ENCODE data around the gene FIS1.

- no peak for TF ChIP-seq POLR2A (IDR thresholded peaks at IDR 0.05)
- TF ChIP-seq, protein P1, sequence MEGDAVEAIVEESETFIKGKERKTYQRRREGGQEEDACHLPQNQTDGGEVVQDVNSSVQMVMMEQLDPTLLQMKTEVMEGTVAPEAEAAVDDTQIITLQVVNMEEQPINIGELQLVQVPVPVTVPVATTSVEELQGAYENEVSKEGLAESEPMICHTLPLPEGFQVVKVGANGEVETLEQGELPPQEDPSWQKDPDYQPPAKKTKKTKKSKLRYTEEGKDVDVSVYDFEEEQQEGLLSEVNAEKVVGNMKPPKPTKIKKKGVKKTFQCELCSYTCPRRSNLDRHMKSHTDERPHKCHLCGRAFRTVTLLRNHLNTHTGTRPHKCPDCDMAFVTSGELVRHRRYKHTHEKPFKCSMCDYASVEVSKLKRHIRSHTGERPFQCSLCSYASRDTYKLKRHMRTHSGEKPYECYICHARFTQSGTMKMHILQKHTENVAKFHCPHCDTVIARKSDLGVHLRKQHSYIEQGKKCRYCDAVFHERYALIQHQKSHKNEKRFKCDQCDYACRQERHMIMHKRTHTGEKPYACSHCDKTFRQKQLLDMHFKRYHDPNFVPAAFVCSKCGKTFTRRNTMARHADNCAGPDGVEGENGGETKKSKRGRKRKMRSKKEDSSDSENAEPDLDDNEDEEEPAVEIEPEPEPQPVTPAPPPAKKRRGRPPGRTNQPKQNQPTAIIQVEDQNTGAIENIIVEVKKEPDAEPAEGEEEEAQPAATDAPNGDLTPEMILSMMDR (IDR thresholded peaks at IDR 0.05), result no peak
Measured at GRCh38 chr7:101271021-101271420, 26.1 kb upstream of the FIS1 start.
